Measurements from ENCODE around the gene BAX. TPM values are rescaled to one million over a fixed set of nuclear protein-coding genes. Genes with fewer than 3 reads are reported as not detected.

Gene BAX
- total RNA-seq, 5 donors from 2014 or later (not counting 1 experiment from before 2014, with no cell fraction given) = 76.6 to 201 (median 183) TPM

DNA sequence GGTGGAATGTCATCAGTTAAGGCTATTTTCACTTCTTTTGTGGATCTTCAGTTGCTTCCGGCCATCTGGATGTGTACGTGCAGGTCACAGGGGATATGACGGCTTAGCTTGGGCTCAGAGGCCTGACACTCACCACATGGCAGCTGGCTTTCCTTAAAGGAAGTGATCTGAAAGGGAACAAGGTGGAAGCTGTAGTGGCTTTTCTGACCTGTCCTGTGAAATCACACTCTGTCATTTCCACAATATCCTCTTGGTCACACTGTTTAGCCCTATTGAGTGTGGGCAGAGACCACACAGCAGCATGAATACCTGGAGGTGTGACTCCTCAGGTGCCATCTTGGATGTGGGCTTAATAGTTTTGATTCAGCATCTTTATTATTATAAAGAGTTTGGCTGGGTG, 4.5 kb upstream of the BAX start:
- no peak overlapping the region for H3K4me3 Mint-ChIP-seq
- no peaks in the 10 kb centered on the region for H3K36me3 ChIP-seq (ENCODE audit: control insufficient read depth in 2 of 2, extremely low read depth in 1 of 2, insufficient read depth in 1 of 2, low read length in 1 of 2)
- 100% methylated on average over 1 of the region's 3 CpGs for WGBS (ENCODE audit: insufficient coverage)

GRCh38 chr19:48950830-48951519, 3.7 kb upstream of the BAX start:
- 92% methylated on average over 6 of the region's 9 CpGs for WGBS (ENCODE audit: insufficient coverage)
- H3K4me3 Mint-ChIP-seq = no peak overlapping the region
- ATAC-seq (replicated peaks in 1 of 4) (no peak), DNase-seq (no peak)
- peaks cover 12 to 14% (median 12%) of the 10 kb centered on the region in 3 donors for H3K4me1 Mint-ChIP-seq
- no peak overlapping the region for H3K27ac Mint-ChIP-seq
- ChIA-PET CTCF (interaction anchor here in 1 of 2 donors (0.7 to 1.5 kb wide), 2 partner anchors 15 to 43 kb away, joined by 3 to 4 read pairs; partner anchors contain the start of gene RUVBL2), POLR2A (no interaction called here)
- H3K36me3 Mint-ChIP-seq = peaks cover 1% of the 10 kb centered on the region
- no peak overlapping the region for H3K27ac ChIP-seq (ENCODE audit: low read length)
- H3K4me3 ChIP-seq (ENCODE audit: control insufficient read depth in 1 of 2, extremely low read depth in 1 of 2, low read length in 1 of 2) = no peak overlapping the region
- H3K9me3 ChIP-seq = no peaks in the 10 kb centered on the region
- H3K27me3 Mint-ChIP-seq = no peaks in the 10 kb centered on the region
- peaks cover 0 to 2% (median 0%) of the 10 kb centered on the region in 3 donors for H3K9me3 Mint-ChIP-seq
- H3K4me1 ChIP-seq (ENCODE audit: control insufficient read depth in 1 of 2, extremely low read depth in 1 of 2, insufficient read depth in 2 of 2, low read length in 2 of 2) = peaks cover 3 to 16% of the 10 kb centered on the region in 2 experiments
- no peaks in the 10 kb centered on the region for H3K36me3 ChIP-seq (ENCODE audit: control insufficient read depth in 2 of 2, extremely low read depth in 1 of 2, insufficient read depth in 1 of 2, low read length in 1 of 2)
- H3K27me3 ChIP-seq (replicated peaks in 1 of 2; ENCODE audit: control insufficient read depth in 2 of 2, extremely low read depth in 1 of 2, insufficient read depth in 2 of 2, low read length in 1 of 2) = no peaks in the 10 kb centered on the region

More for the DNA sequence above, 4.5 kb upstream of the BAX start:
- Histone ChIP-seq H3K9me3 (no peaks in the 10 kb centered on the region), H3K27me3 (replicated peaks in 1 of 2; ENCODE audit: control insufficient read depth in 2 of 2, extremely low read depth in 1 of 2, insufficient read depth in 2 of 2, low read length in 1 of 2) (no peaks in the 10 kb centered on the region), H3K27ac (ENCODE audit: low read length) (no peak overlapping the region), H3K4me1 (ENCODE audit: control insufficient read depth in 1 of 2, extremely low read depth in 1 of 2, insufficient read depth in 2 of 2, low read length in 2 of 2) (peaks cover 2 to 8% of the 10 kb centered on the region in 2 experiments), H3K4me3 (ENCODE audit: control insufficient read depth in 1 of 2, extremely low read depth in 1 of 2, low read length in 1 of 2) (no peak overlapping the region)
- Mint-ChIP-seq H3K4me1 (peaks cover 4 to 6% (median 4%) of the 10 kb centered on the region in 3 donors), H3K9me3 (peaks cover 0 to 2% (median 0%) of the 10 kb centered on the region in 3 donors), H3K27me3 (no peaks in the 10 kb centered on the region), H3K36me3 (no peaks in the 10 kb centered on the region), H3K27ac (no peak overlapping the region)
- ChIA-PET POLR2A (no interaction called here), CTCF (interaction anchor here in 1 of 2 donors (0.5 kb wide), 1 partner anchor 43 kb away, joined by 3 read pairs; the partner anchor contains the start of gene RUVBL2)
- ATAC-seq (replicated peaks in 1 of 4) (no peak), DNase-seq (no peak)

- ATAC-seq (replicated peaks in 1 of 4) (no peak), DNase-seq (no peak)
- H3K4me1 Mint-ChIP-seq = peaks cover 24 to 33% (median 26%) of the 10 kb centered on the region in 3 donors
- peak overlapping the region; percentile 21 to 85 (median 43) for H3K4me3 Mint-ChIP-seq
- CTCF ChIA-PET = interaction anchor here (0.6 to 1.6 kb wide), 5 partner anchors 19 to 1187 kb away, joined by 3 to 6 read pairs (median 5); partner anchors contain the start of genes GYS1 (in 1 of the 2) and RUVBL2 (in 1 of the 2)
- H3K36me3 ChIP-seq (ENCODE audit: control insufficient read depth in 2 of 2, extremely low read depth in 1 of 2, insufficient read depth in 1 of 2, low read length in 1 of 2) = peaks cover 5% of the 10 kb centered on the region in 2 donors
- no peak overlapping the region for H3K27ac ChIP-seq (ENCODE audit: low read length)
- no peaks in the 10 kb centered on the region for H3K27me3 ChIP-seq (replicated peaks in 1 of 2; ENCODE audit: control insufficient read depth in 2 of 2, extremely low read depth in 1 of 2, insufficient read depth in 2 of 2, low read length in 1 of 2)
- no peak overlapping the region for H3K27ac Mint-ChIP-seq
- peaks cover 6 to 25% of the 10 kb centered on the region in 2 experiments for H3K4me1 ChIP-seq (ENCODE audit: control insufficient read depth in 1 of 2, extremely low read depth in 1 of 2, insufficient read depth in 2 of 2, low read length in 2 of 2)
- no peak overlapping the region for H3K4me3 ChIP-seq (ENCODE audit: control insufficient read depth in 1 of 2, extremely low read depth in 1 of 2, low read length in 1 of 2)
- WGBS (ENCODE audit: insufficient coverage) = 97% methylated on average over 3 of the region's 4 CpGs
- POLR2A ChIA-PET = no interaction called here
- H3K9me3 Mint-ChIP-seq = no peaks in the 10 kb centered on the region
- no peaks in the 10 kb centered on the region for H3K9me3 ChIP-seq
- H3K36me3 Mint-ChIP-seq = peaks cover 17% of the 10 kb centered on the region
- no peaks in the 10 kb centered on the region for H3K27me3 Mint-ChIP-seq
Observed at GRCh38 chr19:48953141-48953540, 1.5 kb upstream of the BAX start.

DNA sequence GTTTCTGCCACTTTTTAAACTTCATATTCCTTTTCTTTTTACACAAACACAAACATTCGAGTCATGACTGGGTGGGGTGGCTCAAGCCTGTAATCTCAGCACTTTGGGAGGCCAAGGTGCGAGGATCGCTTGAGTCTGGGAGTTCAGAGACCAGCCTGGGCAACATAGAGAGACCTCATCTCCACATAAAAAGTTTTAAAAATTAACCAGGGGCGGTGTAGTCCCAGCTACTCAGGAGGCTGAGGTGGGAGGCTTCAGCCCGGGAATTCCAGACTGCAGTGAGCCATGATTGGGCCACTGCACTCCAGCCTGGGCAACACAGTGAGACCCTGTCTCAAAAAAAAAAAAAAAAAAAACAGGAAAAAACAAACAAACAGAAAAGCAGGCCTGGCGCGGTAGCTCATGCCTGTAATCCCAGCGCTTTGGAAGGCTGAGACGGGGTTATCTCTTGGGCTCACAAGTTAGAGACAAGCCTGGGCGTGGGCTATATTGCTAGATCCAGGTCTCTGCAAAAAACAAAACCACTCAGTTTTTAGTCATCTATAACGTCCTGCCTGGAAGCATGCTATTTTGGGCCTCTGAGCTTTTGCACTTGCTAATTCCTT, 583 bp upstream of the BAX start:
- H3K27ac ChIP-seq (ENCODE audit: low read length) = peak overlapping the region; percentile 16
- peaks cover 6 to 25% of the 10 kb centered on the region in 2 experiments for H3K4me1 ChIP-seq (ENCODE audit: control insufficient read depth in 1 of 2, extremely low read depth in 1 of 2, insufficient read depth in 2 of 2, low read length in 2 of 2)
- CTCF ChIA-PET = interaction anchor here (0.6 to 2.1 kb wide), 5 partner anchors 17 to 164 kb away, joined by 3 to 8 read pairs (median 5); partner anchors contain the start of genes DHDH (in 1 of the 2), GYS1 (in 1 of the 2) and RUVBL2 (in 1 of the 2)
- peaks cover 5% of the 10 kb centered on the region in 2 donors for H3K36me3 ChIP-seq (ENCODE audit: control insufficient read depth in 2 of 2, extremely low read depth in 1 of 2, insufficient read depth in 1 of 2, low read length in 1 of 2)
- H3K27ac Mint-ChIP-seq = peak overlapping the region; percentile 93
- ATAC-seq (replicated peaks in 1 of 4) (no peak), DNase-seq (no peak)
- POLR2A ChIA-PET = interaction anchor here (0.6 to 0.7 kb wide), 4 partner anchors 12 to 228 kb away, joined by 3 to 5 read pairs (median 4); no protein-coding TSS in a partner anchor
- no peaks in the 10 kb centered on the region for H3K27me3 Mint-ChIP-seq
- 72% methylated on average over 5 of the region's 11 CpGs for WGBS (ENCODE audit: insufficient coverage)
- H3K27me3 ChIP-seq (replicated peaks in 1 of 2; ENCODE audit: control insufficient read depth in 2 of 2, extremely low read depth in 1 of 2, insufficient read depth in 2 of 2, low read length in 1 of 2) = no peaks in the 10 kb centered on the region
- no peaks in the 10 kb centered on the region for H3K9me3 ChIP-seq
- H3K4me1 Mint-ChIP-seq = peaks cover 26 to 33% (median 29%) of the 10 kb centered on the region in 3 donors
- peak overlapping the region; percentile 93 to 100 for H3K4me3 ChIP-seq (ENCODE audit: control insufficient read depth in 1 of 2, extremely low read depth in 1 of 2, low read length in 1 of 2)
- no peaks in the 10 kb centered on the region for H3K9me3 Mint-ChIP-seq
- H3K4me3 Mint-ChIP-seq = peak overlapping the region; percentile 85 to 92 (median 89)
- H3K36me3 Mint-ChIP-seq = peaks cover 17% of the 10 kb centered on the region

- 67% methylated on average over 14 of the region's 16 CpGs for WGBS (ENCODE audit: insufficient coverage)
- Mint-ChIP-seq H3K36me3 (peaks cover 17% of the 10 kb centered on the region), H3K9me3 (no peaks in the 10 kb centered on the region), H3K27ac (peak overlapping the region; percentile 82 to 86), H3K4me3 (peak overlapping the region; percentile 85 to 92 (median 89)), H3K27me3 (no peaks in the 10 kb centered on the region), H3K4me1 (peaks cover 26 to 34% (median 33%) of the 10 kb centered on the region in 3 donors)
- Histone ChIP-seq H3K27me3 (replicated peaks in 1 of 2; ENCODE audit: control insufficient read depth in 2 of 2, extremely low read depth in 1 of 2, insufficient read depth in 2 of 2, low read length in 1 of 2) (no peaks in the 10 kb centered on the region), H3K4me3 (ENCODE audit: control insufficient read depth in 1 of 2, extremely low read depth in 1 of 2, low read length in 1 of 2) (peak overlapping the region; percentile 93 to 100), H3K9me3 (no peaks in the 10 kb centered on the region), H3K4me1 (ENCODE audit: control insufficient read depth in 1 of 2, extremely low read depth in 1 of 2, insufficient read depth in 2 of 2, low read length in 2 of 2) (peaks cover 6 to 36% of the 10 kb centered on the region in 2 experiments), H3K36me3 (ENCODE audit: control insufficient read depth in 2 of 2, extremely low read depth in 1 of 2, insufficient read depth in 1 of 2, low read length in 1 of 2) (peaks cover 5% of the 10 kb centered on the region in 2 donors), H3K27ac (ENCODE audit: low read length) (peak overlapping the region; percentile 83)
- no peak for ATAC-seq (replicated peaks in 1 of 4)
- no peak for DNase-seq
- CTCF ChIA-PET = interaction anchor here in 1 of 2 donors (1.2 to 2.1 kb wide), 2 partner anchors 15 to 22 kb away, joined by 3 to 8 read pairs; partner anchors contain the start of gene DHDH
- POLR2A ChIA-PET = no interaction called here
Observed at GRCh38 chr19:48955308-48955958, 758 bp downstream of the BAX start.

GRCh38 chr19:48958006-48958405, 3.3 kb downstream of the BAX start:
- Histone ChIP-seq H3K4me3 (ENCODE audit: control insufficient read depth in 1 of 2, extremely low read depth in 1 of 2, low read length in 1 of 2) (no peak overlapping the region), H3K36me3 (ENCODE audit: control insufficient read depth in 2 of 2, extremely low read depth in 1 of 2, insufficient read depth in 1 of 2, low read length in 1 of 2) (peaks cover 5% of the 10 kb centered on the region in 2 donors), H3K27ac (ENCODE audit: low read length) (no peak overlapping the region), H3K9me3 (no peaks in the 10 kb centered on the region), H3K4me1 (ENCODE audit: control insufficient read depth in 1 of 2, extremely low read depth in 1 of 2, insufficient read depth in 2 of 2, low read length in 2 of 2) (peaks cover 11 to 57% of the 10 kb centered on the region in 2 experiments), H3K27me3 (replicated peaks in 1 of 2; ENCODE audit: control insufficient read depth in 2 of 2, extremely low read depth in 1 of 2, insufficient read depth in 2 of 2, low read length in 1 of 2) (no peaks in the 10 kb centered on the region)
- WGBS (ENCODE audit: insufficient coverage) = 100% methylated on average over 3 of the region's 8 CpGs
- Mint-ChIP-seq H3K9me3 (no peaks in the 10 kb centered on the region), H3K36me3 (peaks cover 17% of the 10 kb centered on the region), H3K27ac (peak overlapping the region in 1 of 2 donors; percentile 16), H3K27me3 (no peaks in the 10 kb centered on the region), H3K4me3 (peak overlapping the region in 2 of 3 donors; percentile 17 to 24), H3K4me1 (peaks cover 41 to 56% (median 55%) of the 10 kb centered on the region in 3 donors)
- ChIA-PET CTCF (no interaction called here), POLR2A (no interaction called here)
- DNase-seq (no peak), ATAC-seq (replicated peaks in 1 of 4) (no peak)
